H1 (cell line): ENCODE results near the gene NIPAL3.

ENCODE experiments used
- CTCF ChIP-seq, 3 experiments: IDR thresholded peaks; 1 replicate in 2 of 3; 2 replicates in 1 of 3; pipeline versions ENCODE4 v1.5.1 to v1.6.1; 2011; ENCODE audit warnings: low read length in 3 of 3, mild to moderate bottlenecking in 3 of 3, inconsistent platforms in 2 of 3, low read depth in 1 of 3, moderate library complexity in 1 of 3; ENCODE audit not compliant: insufficient read depth in 1 of 3; ENCODE audit errors: control extremely low read depth in 1 of 3
- FOSL1 ChIP-seq: IDR thresholded peaks from 2 replicates; pipeline ENCODE4 v1.6.1; 2011; ENCODE audit warnings: mild to moderate bottlenecking, low read depth, low read length, moderate library complexity; ENCODE audit not compliant: insufficient read depth
- GABPA ChIP-seq: IDR thresholded peaks from 2 replicates; pipeline ENCODE4 v1.6.1; 2011; ENCODE audit warnings: mild to moderate bottlenecking, low read length, moderate library complexity, borderline replicate concordance; ENCODE audit not compliant: insufficient read depth
- MAX ChIP-seq: IDR thresholded peaks from 2 replicates; pipeline ENCODE4 v1.6.1; 2012; ENCODE audit warnings: inconsistent platforms
- POLR2A ChIP-seq, 2 experiments: IDR thresholded peaks; 1 replicate in 1 of 2; 2 replicates in 1 of 2; pipeline ENCODE4 v1.6.1; 2011; ENCODE audit warnings: low read depth in 2 of 2, low read length in 2 of 2, mild to moderate bottlenecking in 2 of 2; ENCODE audit errors: control extremely low read depth in 1 of 2
- TCF12 ChIP-seq: IDR thresholded peaks from 2 replicates; pipeline ENCODE4 v1.6.1; 2011; ENCODE audit warnings: low read depth, mild to moderate bottlenecking, low read length

GRCh38 chr1:24450857-24451397, 35.3 kb downstream of the NIPAL3 start:
- TF ChIP-seq TCF12: no peak
- no peak for TF ChIP-seq CTCF (IDR thresholded peaks at IDR 0.05; ENCODE audit: control extremely low read depth in 1 of 3, insufficient read depth in 1 of 3, low read depth in 1 of 3, low read length in 3 of 3)
- no peak for TF ChIP-seq POLR2A (IDR thresholded peaks at IDR 0.05; ENCODE audit: control extremely low read depth in 1 of 2, low read depth in 2 of 2, low read length in 2 of 2)
- TF ChIP-seq MAX: no peak
- TF ChIP-seq GABPA: no peak
- no peak for TF ChIP-seq FOSL1
